Astrocyte (in vitro differentiated cells and primary cell): Measurements from ENCODE around the gene RCC2. TPM values are rescaled to one million over a fixed set of nuclear protein-coding genes. Genes with fewer than 3 reads are reported as not detected.

Experiments used
- DNase-seq: peaks from one replicate; pipeline ENCODE4 v3.0.0-alpha.2; 2010; ENCODE audit warnings: low read depth
- FAIRE-seq: peaks from 2 replicates; lab custom pipeline; 2011; peaks lifted over from hg19 to GRCh38; lab: Jason Lieb, UNC
- H2AFZ ChIP-seq: 2 replicates; pipeline ENCODE4 v1.6.0; 2012; ENCODE audit warnings: low read depth, low read length, inconsistent platforms
- H3K27ac ChIP-seq: 2 replicates; pipeline ENCODE4 v1.5.1; 2011; ENCODE audit warnings: low read depth, low read length, inconsistent platforms
- H3K27me3 ChIP-seq: 2 replicates; pipeline ENCODE4 v1.6.0; 2011; ENCODE audit warnings: low read length, inconsistent platforms; ENCODE audit not compliant: insufficient read depth
- H3K36me3 ChIP-seq: 2 replicates; pipeline ENCODE4 v1.5.1; 2011; ENCODE audit warnings: low read length, inconsistent platforms; ENCODE audit not compliant: insufficient read depth
- H3K4me1 ChIP-seq: 2 replicates; pipeline ENCODE4 v1.5.1; 2011; ENCODE audit warnings: low read length, inconsistent platforms; ENCODE audit not compliant: insufficient read depth
- H3K4me2 ChIP-seq: 2 replicates; pipeline ENCODE4 v1.6.0; 2012; ENCODE audit warnings: low read length, inconsistent platforms
- H3K4me3 ChIP-seq: 2 replicates; pipeline ENCODE4 v1.5.1; 2011; ENCODE audit warnings: low read depth, mild to moderate bottlenecking, low read length, inconsistent platforms; ENCODE audit not compliant: insufficient read depth
- H3K79me2 ChIP-seq: 2 replicates; pipeline ENCODE4 v1.6.0; 2012; ENCODE audit warnings: mild to moderate bottlenecking, low read length, inconsistent platforms; ENCODE audit not compliant: insufficient read depth
- H3K9ac ChIP-seq: 2 replicates; pipeline ENCODE4 v1.6.0; 2012; ENCODE audit warnings: mild to moderate bottlenecking, low read length, inconsistent platforms
- H3K9me3 ChIP-seq: 2 replicates; pipeline ENCODE4 v1.5.1; 2012; ENCODE audit warnings: low read depth, mild to moderate bottlenecking, low read length, inconsistent platforms; ENCODE audit not compliant: insufficient read depth
- H4K20me1 ChIP-seq: 2 replicates; pipeline ENCODE4 v1.6.0; 2012; ENCODE audit warnings: low read length, inconsistent platforms; ENCODE audit not compliant: insufficient read depth
- H3K27ac Mint-ChIP-seq: one replicate; pipeline ENCODE4 v1.8.0; 2021; ENCODE audit warnings: mild to moderate bottlenecking, mixed read lengths; ENCODE audit not compliant: unreplicated experiment
- H3K27me3 Mint-ChIP-seq: one replicate; pipeline ENCODE4 v1.8.0; 2021; ENCODE audit warnings: low read depth, mixed read lengths; ENCODE audit not compliant: unreplicated experiment
- H3K36me3 Mint-ChIP-seq: one replicate; pipeline ENCODE4 v1.8.0; 2021; ENCODE audit warnings: low read depth, mixed read lengths; ENCODE audit not compliant: unreplicated experiment
- H3K4me1 Mint-ChIP-seq: one replicate; pipeline ENCODE4 v1.8.0; 2021; ENCODE audit warnings: low read depth, mixed read lengths; ENCODE audit not compliant: unreplicated experiment
- H3K4me3 Mint-ChIP-seq: one replicate; pipeline ENCODE4 v1.8.0; 2021; ENCODE audit warnings: mild to moderate bottlenecking, moderate library complexity, mixed read lengths; ENCODE audit not compliant: unreplicated experiment
- H3K9me3 Mint-ChIP-seq: one replicate; pipeline ENCODE4 v1.8.0; 2021; ENCODE audit warnings: mild to moderate bottlenecking, mixed read lengths; ENCODE audit not compliant: unreplicated experiment
- EZH2 ChIP-seq: IDR thresholded peaks from 2 replicates; pipeline ENCODE4 v1.6.1; 2012; ENCODE audit warnings: mild to moderate bottlenecking, low read length, inconsistent platforms; ENCODE audit not compliant: insufficient read depth
- total RNA-seq: library from RNA; stranded (reverse); gene quantifications from 2 replicates; pipeline ENCODE4 v1.2.1, GENCODE V29; 2021
- TF ChIP-seq, protein P1 (sequence below): IDR thresholded peaks from 2 replicates; pipeline ENCODE4 v1.5.1; 2011; ENCODE audit warnings: low read depth, mild to moderate bottlenecking, inconsistent platforms, low read length, moderate library complexity; ENCODE audit not compliant: insufficient read depth

The RCC2 gene
- total RNA-seq, 1 donor from 2014 or later = 103 TPM

GRCh38 chr1:17363771-17364170, 75.7 kb downstream of the RCC2 start:
- FAIRE-seq = no peak
- TF ChIP-seq, protein P1, sequence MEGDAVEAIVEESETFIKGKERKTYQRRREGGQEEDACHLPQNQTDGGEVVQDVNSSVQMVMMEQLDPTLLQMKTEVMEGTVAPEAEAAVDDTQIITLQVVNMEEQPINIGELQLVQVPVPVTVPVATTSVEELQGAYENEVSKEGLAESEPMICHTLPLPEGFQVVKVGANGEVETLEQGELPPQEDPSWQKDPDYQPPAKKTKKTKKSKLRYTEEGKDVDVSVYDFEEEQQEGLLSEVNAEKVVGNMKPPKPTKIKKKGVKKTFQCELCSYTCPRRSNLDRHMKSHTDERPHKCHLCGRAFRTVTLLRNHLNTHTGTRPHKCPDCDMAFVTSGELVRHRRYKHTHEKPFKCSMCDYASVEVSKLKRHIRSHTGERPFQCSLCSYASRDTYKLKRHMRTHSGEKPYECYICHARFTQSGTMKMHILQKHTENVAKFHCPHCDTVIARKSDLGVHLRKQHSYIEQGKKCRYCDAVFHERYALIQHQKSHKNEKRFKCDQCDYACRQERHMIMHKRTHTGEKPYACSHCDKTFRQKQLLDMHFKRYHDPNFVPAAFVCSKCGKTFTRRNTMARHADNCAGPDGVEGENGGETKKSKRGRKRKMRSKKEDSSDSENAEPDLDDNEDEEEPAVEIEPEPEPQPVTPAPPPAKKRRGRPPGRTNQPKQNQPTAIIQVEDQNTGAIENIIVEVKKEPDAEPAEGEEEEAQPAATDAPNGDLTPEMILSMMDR = no peak
- no peak for TF ChIP-seq EZH2

DNA sequence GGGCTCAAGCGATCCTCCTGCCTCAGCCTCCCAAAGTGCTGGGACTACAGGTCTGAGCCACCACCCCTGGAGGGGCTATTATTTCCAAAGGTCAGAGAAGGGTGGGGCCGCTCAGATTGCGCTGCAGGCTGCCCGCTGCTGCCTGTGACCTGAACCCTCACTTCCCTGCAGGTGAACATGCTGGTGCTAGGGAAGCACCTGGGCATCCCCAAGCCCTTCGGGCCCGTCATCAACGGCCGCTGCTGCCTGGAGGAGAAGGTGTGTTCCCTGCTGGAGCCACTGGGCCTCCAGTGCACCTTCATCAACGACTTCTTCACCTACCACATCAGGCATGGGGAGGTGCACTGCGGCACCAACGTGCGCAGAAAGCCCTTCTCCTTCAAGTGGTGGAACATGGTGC, 76.1 kb downstream of the RCC2 start:
- H3K36me3 Mint-ChIP-seq = no peaks in the 10 kb centered on the region
- H3K4me1 Mint-ChIP-seq = no peaks in the 10 kb centered on the region
- Histone ChIP-seq H3K79me2 (no peaks in the 10 kb centered on the region), H2AFZ (no peak overlapping the region), H3K4me2 (no peak overlapping the region), H3K27me3 (no peaks in the 10 kb centered on the region), H3K9me3 (no peaks in the 10 kb centered on the region), H3K27ac (no peak overlapping the region), H3K36me3 (no peaks in the 10 kb centered on the region), H3K9ac (no peak overlapping the region), H3K4me1 (no peaks in the 10 kb centered on the region), H3K4me3 (no peak overlapping the region), H4K20me1 (no peaks in the 10 kb centered on the region)
- no peak for DNase-seq
- H3K27me3 Mint-ChIP-seq = peaks cover 31% of the 10 kb centered on the region
- FAIRE-seq = no peak
- TF ChIP-seq, protein P1 = no peak
- no peak for TF ChIP-seq EZH2
- H3K4me3 Mint-ChIP-seq = no peak overlapping the region
- H3K9me3 Mint-ChIP-seq = peaks cover 11% of the 10 kb centered on the region
- no peak overlapping the region for H3K27ac Mint-ChIP-seq

More at GRCh38 chr1:17363771-17364170, 75.7 kb downstream of the RCC2 start:
- Histone ChIP-seq H3K4me1 (no peaks in the 10 kb centered on the region), H3K27ac (no peak overlapping the region), H3K36me3 (no peaks in the 10 kb centered on the region), H2AFZ (no peak overlapping the region), H3K9me3 (no peaks in the 10 kb centered on the region), H3K4me2 (no peak overlapping the region), H3K27me3 (no peaks in the 10 kb centered on the region), H3K4me3 (no peak overlapping the region), H3K79me2 (no peaks in the 10 kb centered on the region), H3K9ac (no peak overlapping the region), H4K20me1 (no peaks in the 10 kb centered on the region)
- no peaks in the 10 kb centered on the region for H3K4me1 Mint-ChIP-seq
- no peak overlapping the region for H3K27ac Mint-ChIP-seq
- no peak overlapping the region for H3K4me3 Mint-ChIP-seq
- no peaks in the 10 kb centered on the region for H3K36me3 Mint-ChIP-seq
- peaks cover 11% of the 10 kb centered on the region for H3K9me3 Mint-ChIP-seq
- peaks cover 30% of the 10 kb centered on the region for H3K27me3 Mint-ChIP-seq
- no peak for DNase-seq

DNA sequence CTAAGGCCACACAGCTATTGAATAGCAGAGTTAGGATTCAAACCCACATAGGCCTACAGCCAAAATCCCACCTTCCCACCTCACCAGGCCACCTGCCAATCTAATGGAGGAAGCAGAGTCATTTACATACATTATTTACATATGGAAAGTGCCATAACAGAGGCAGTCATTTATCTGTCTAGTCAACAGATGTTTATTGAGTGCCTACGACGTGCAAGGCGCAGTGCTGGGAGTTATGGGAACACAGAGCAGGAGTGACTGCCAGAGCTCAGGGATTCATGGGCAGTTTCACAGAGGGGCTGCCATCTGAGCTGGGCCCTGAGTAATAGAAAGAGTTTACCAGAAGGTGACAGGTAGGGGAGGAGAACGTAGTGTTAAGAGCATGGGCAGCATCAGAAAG, 77.8 kb downstream of the RCC2 start:
- Mint-ChIP-seq H3K9me3 (peaks cover 8% of the 10 kb centered on the region), H3K4me3 (no peak overlapping the region), H3K27me3 (peaks cover 21% of the 10 kb centered on the region), H3K4me1 (no peaks in the 10 kb centered on the region), H3K27ac (no peak overlapping the region), H3K36me3 (no peaks in the 10 kb centered on the region)
- TF ChIP-seq, protein P1 = no peak
- no peak for TF ChIP-seq EZH2
- Histone ChIP-seq H3K4me2 (no peak overlapping the region), H3K4me3 (no peak overlapping the region), H3K27me3 (no peaks in the 10 kb centered on the region), H3K79me2 (no peaks in the 10 kb centered on the region), H2AFZ (no peak overlapping the region), H3K4me1 (no peaks in the 10 kb centered on the region), H3K36me3 (no peaks in the 10 kb centered on the region), H3K27ac (no peak overlapping the region), H3K9ac (no peak overlapping the region), H4K20me1 (no peaks in the 10 kb centered on the region), H3K9me3 (no peaks in the 10 kb centered on the region)
- FAIRE-seq (no peak), DNase-seq (no peak)
